Endothelial cell of hepatic sinusoid (primary cell): Measurements from ENCODE around the gene DOK4.

Experiments used
- in situ Hi-C: cut with HindIII; loops from 2 replicates; pipeline ENCODE4 v1.10.0; 2017; ENCODE audit warnings: low sequenced_read_pairs

Gene DOK4

DNA sequence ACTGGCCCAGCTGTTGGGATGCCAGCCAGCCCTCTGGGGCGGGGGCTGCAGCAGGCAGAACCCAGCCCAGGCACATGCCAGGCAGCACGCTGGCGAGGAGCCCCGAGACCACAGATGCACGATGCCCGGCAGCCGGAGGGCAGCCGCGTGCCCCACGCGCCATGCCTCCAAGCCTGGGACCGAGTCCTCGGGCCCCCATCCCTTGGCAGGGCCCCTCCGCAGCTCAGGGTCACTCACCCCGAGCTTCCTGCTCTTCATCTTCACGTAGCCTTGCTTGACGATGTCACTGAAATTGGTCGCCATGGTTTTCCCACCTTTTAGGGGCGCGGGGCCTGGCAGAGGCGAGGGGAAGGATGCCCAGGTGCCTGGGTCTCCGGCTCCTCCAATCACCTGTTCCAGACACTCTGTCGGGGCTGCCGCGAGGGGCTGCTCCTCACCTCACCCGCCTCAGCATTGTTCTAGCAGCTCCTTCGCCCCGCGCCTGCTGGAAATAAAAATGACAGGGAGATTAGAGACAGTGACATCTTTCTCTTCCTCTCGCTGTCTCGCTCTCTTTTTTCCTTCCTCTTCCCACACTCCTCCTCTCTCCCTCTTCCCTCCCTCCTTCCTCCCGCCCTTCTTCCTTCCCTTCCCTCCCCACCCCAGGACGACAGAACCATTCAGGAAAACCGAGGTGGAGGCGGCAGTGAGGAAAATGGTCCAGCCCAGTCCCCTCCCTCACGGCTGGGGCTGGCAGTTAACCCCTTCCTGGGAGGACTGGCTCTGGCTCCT is 6.9 kb downstream of the DOK4 start:
- in situ Hi-C loops: no loop called here

DNA sequence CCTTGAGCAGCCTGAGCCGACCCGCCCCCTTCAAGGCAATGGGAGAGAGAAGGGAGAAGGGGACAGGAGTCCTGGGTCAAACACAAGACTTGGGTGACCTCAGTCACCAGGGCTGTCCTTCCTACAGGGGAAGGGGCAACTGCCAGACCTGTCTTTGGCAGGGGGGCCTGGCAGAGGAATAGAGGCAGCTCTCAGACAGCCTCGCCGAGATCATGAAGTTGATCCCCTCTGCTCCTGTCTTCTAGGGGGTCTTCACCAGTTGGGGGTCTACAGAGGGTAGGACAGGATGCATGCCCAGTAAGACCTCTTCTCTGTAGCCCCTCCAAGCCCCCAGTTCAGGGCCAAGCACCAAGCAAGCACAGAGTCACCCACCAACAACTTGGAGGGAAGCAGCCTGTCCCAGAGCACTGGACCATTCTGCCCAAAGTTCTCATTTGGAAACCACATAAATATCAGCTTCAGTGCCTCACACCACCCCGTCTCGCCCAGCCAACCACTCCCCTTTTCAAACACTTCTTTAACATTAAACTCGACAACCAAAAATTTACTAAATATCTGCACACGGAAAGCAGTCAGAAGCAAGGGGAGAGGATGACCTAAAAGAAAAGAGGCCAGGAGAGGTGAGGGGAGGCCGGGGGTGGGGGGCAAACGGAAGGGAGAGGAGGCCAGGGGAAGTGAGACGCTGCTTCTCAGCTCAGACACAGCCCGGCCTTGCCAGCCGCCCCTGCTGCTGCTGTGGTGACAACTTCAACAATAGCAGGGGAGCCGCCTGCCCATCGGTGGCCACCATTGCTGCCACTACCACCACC is 7.7 kb downstream of the DOK4 start:
- in situ Hi-C loops: no loop called here

DNA sequence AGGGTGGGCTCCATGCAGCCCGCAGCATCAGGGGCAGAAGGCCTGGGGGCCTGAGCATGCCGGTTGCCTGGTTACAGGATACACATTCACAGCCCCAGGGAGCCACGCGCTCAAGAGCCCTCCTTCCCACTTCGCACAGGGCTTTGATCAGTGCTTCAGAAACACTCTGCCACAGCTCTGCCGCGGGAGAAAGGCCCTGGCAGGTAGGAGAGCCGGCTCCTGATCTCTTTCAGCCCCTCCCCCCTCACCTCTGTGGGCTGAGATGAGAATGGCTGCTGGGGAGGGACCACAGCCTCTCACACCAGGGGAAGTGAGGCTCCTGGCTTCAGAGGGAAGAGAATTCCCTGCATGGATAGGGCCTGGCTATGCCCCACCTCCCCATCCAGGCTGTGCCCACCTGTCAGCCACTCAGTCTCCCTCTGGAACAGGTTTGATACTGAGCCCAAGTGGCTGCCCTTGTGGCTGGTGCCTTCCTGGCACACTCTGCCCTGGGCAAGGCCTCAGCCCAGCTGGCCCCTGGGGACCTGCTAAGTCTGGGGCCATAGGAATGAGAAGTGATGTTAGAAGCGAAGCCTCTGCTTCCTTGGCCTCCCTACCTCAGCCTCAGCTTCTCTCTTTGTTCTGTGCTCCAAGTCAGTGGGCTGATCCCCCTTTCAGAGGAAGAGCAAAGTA is 8.6 kb downstream of the DOK4 start:
- in situ Hi-C loops: no loop called here

DNA sequence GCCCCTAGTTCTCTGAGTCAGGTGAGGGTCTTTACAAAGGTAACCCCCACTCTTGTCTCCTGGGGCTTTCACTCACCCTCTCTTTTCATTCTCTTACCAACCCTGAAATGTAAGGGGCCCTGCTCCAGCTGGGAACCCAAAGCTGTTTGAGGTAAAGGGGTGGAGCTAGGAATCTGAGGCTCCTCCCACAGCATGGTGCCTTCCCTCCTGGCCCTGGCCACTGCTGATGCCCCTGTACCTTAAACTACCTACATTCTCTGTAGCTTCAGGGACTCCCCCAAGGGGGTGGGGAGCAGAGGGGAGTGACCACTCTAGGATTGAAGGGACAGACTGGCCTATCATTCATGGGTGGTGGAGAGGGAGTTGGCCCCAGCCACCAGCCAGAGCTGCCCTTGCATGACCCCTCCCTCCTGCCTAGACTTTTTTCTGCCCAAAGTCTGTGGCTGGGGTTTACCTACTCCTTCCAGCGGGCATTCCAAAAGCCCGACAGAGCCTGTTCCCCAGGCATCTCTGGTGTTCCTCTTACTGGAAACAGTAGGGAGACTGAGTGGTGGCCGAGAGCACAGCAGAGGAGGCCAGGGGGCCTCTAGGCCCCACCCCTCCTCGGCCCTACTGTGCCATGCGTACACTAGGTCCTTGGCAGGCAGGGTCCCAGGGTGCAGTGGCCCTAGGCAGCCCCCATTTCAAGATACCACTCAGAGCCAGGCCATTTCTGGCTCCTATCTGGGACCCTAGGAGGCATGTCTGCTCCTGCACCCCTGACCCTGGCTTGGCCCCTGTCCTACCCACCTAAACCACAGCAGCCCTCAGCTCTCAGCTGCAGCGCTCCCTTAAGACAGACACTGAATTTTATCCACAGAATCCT is 9.5 kb downstream of the DOK4 start:
- in situ Hi-C loops: no loop called here

DNA sequence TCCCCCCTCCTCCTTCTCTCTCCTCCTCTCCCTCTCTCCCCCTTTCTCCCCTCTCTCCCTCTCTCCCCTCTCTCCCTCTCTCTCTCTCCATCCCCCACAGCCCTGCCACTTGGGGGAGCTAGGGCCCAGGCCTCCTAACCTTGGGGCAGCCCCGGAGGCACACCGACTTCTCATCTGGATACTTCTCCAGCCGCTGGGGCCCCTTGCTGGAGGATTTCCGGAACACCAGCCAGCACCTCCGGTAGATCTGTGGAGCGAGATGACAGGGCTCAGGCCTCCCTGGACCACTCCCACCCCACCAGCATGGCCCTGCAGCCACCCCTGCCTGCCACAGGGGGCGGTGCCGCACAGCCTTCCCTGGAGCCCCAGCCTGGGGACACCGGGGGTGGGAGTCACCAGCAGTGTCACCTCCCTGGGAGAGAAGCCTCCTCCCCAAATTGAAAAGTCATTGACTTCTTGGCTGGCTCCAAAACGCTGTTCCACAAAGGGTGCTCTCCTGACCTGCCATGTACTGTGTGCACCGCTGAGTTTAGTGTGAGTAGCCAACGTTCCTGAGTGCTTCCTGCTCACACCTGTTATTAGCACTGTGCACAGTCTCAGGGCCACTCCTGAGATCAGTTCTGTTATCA is 10.5 kb downstream of the DOK4 start:
- in situ Hi-C loops: no loop called here

DNA sequence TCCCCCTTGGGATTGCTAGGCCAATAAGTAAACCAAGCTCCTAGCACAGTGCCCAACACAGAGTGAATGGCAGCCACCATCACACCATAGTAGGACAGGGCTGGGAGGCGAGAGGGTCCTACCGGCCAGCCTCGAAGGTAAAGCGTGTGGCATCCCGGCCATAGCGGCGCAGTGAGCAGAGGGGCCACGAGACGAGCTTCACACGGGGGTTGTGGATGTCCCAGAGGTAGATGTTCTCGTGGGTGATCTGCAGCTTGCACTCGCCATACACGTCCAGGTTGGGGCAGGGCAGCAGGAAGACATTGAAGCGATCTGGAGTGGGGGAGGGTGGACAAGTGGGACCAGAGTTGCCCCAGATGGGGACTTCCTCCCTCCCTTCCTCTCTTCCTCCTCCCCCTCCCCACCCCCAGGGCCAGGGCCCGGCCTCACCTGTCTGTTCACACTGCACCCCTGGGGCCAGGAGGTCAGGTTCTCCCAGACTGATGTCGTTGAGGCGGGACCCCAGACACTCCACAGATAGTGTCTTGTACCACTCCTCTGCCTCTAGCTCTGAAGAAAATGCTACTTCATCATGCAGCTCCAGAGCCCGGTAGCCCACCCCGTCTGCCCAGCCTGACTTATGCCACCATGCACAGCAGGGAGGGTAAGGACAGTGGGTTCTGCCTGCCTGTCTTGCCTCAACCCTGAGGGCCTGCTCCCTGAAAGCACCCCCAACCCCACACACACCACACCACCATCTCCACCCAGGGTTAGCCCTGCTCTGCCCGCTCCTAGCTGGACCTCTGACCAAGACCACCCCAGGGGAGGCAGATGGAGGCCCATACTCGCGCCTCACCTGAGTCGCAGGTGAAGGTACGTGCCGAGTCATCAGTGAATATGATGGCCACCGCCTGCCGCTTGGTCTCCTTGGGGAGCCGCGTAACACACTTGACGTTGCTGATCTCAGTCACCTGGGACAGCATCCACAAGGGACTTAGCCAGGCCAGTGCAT is 11.3 kb downstream of the DOK4 start:
- in situ Hi-C loops: no loop called here

DNA sequence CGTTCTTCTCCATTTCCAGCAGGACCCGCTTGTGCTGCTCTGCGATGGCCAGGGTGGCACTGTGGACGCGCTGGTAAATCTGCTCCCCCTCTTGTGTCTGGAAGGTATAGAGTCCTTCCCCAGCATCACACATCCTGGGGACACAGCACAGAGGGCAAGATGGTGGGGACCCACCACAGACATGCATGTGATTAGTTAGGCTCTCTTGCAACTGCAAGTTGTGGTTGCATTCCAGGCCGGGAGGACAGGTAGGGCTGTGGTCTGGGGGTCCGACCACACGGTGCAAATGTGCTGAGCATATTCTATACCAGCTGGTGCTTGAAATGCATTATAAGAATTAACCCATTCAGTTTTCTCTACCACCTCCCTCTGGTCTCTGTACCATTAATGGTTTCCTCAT is 12.4 kb downstream of the DOK4 start:
- in situ Hi-C loops: no loop called here

DNA sequence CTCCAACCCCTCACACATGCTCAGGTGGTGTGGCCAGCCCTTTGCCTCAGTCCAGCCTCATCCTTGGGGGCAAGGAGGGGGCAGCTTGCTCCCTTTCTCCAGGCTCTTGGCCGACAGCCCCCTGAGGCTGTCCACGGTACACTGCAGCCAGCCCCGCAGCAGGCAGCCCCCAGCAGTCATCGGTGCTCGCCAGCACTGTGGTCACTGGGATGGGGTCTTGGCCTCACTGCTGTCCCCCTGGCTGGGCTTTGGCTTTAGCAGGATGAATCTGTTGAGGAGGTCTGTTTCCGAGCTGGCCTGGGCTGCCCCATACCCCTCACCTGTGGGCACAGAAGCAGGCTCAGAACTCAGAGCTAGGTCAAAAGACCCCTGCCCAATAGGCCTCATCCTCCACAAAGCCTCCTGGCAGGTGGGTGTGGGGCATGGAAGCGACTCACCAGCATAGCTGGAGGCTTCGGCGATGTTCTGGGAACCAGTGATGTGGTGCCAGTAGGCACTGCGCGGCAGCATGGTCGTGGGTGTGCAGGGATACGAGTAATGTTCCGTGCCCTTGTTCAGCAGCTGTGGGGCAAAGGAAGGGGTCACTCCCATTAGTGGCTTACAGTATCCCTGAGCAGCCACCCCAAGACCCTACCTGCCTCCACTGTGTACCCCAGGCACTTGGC is 13.0 kb downstream of the DOK4 start:
- in situ Hi-C loops: no loop called here

DNA sequence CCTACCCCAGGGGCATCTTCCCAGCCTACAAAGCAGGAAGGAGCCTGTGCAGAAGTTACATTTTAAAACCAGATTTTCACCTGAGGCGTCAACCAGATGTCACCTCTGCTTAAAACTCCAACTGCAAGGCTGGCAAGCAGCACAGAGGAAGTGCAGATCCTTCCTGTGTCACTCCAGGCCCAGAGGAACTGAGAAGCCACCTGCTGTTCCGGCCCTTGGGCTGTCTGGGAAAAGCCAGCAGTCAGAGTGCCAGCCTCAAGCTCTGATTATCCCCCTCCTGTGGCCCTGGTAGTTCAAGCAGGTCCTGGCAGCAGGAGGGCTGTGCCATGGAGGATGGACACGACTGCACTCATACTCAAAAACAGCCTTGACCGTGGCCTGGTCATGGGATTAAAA is 13.6 kb downstream of the DOK4 start:
- in situ Hi-C loops: no loop called here

DNA sequence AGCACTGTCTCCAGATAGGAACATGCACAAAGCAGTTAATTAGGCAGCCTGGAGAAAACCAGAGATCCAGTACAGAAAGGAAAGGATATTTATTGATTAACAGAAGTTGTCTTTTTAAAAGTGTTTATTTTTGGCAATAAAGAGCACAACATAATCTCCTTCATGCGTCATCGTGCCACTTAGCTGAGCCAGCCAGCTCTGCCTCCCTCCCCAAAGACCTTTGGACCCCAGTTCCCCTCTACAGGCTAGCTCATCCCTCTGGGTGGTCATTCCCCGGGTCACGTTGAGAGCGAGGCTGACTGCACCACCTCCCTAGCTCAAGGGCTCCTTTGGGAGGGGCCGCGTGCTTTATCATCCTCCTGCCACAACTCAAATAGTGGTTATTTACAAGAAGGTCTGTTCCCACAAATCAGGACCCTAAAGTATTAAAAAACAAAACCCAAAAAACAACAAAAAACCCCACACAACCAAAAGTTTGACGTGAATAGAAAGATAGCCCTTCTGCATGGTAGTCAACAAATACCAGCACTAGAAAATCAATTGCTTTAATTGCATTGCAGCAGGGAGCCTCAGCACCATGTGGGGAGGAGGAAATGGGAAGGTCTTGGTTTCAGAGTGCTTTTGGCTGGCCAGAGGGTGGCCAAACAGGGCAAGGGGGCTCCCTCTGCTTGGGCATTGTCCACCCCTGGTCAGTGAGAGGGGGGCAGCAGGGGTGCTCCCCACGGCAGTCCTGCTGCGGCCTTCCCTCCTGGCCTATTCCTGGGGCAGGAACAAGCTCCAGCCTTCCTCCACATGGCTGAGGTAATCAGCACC is 14.2 kb downstream of the DOK4 start:
- in situ Hi-C loops: no loop called here

DNA sequence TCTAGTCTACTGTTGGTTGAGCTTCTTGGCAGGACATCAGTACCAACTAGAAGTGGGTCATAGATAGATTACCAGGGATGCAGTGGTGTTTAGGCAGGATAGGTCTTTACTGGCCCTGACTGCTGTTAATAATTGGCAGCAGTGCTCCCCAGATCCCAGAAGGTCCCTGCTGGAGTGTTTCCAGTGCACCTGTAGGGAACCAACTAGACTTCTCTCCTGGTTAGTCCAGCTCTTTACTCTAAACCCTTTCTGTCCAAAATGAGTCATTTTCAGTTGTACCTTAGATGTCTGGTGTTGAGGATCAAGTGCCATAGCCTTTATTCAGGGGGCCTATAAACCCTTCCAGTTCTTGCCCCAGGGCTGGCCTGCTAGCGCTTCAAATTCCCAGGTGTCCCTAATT is 15.1 kb downstream of the DOK4 start:
- in situ Hi-C loops: no loop called here

DNA sequence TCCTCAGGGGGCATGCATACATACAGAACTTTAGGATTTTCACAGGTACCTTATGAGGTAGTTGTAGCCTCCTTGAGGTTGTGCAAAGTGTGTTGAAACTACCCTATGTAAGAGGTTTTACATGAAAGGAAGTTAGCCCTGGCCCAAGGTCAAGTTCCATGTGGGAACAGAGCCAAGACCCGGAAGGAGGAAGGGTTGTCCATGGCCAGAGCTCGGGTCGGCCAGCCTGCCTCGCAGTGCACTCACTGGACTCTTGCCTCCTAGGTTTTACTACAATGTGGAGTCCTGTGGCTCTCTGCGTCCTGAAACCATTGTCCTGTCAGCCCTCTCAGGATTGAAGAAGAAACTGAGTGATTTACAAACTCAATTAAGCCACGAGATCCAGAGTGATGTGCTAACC is 15.6 kb downstream of the DOK4 start:
- in situ Hi-C loops: no loop called here

DNA sequence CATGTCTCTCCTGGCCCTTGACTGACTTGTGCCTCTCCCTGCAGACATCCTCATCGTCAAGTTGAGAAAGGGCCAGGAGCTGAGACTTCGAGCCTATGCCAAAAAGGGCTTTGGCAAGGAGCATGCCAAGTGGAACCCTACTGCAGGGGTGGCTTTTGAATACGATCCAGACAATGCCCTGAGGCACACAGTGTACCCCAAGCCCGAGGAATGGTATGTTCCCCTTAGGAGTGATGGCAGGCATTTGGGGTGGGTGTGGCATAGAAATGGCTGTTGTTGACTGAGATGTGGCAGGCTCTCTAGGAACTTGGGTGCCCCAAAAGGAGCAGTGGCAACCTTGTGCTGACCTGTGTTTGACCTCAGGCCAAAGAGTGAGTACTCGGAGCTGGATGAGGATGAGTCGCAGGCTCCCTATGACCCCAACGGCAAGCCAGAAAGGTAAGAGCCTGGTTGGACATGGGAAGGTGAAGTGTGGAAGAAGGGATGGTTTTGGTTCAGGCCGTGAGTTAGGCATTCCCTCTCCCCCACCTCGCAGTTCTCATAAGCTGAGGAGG is 16.3 kb downstream of the DOK4 start:
- in situ Hi-C loops: no loop called here

DNA sequence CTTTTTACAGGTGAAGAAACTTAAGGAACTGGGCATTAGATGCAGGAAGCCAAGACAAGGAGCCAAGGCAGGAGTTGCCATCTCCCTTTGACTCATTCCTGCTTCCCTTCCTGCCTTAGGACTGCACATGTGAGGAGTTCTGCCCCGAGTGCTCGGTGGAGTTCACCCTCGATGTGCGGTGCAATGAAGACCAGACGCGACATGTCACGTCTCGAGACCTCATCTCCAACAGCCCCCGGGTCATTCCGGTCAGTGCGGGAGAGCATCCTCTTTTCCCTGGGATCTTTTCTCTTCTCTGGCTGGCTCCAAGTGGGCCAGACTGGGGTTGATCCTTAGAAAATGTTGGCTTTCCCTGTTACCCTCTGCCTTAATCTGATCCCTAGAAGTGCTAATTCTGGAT is 17.2 kb downstream of the DOK4 start:
- in situ Hi-C loops: no loop called here

DNA sequence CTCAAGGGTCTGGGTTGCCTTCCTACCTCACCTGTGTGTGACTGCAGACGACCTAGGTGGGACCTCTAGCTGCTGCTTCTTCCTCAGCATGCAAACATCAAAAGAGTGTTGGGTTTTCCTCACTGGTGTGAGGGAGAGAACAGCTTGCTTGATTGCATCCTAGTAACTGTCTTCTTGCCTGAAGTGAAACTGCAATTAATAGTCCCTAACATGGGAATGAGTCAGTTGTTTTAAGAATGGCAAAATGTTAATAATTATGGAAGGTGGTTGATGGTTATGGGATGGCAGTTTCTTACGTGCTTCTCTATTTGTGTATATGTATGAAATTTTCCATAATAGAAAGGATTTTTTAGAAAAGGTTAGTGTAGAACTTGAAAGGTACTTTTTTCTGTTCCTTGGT is 17.9 kb downstream of the DOK4 start:
- in situ Hi-C loops: no loop called here

DNA sequence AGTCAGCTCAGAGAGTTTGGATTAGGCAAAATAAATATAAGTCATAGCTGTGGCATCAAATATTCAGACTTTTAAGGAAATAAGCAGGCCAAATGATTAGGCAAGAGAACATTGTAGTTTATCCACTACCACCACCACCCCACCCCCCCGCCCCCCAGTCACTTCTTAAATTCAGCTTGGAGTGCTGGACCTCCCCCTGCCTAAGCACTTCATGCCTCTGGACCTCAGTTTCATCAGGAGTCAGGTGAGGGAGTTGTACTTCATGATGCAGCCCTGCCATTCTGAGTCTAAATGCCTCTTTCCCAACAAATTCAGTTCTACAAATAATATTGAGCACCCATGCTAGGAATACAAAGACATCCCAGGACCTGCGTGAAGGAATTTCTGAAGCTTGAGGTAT is 21.8 kb downstream of the DOK4 start:
- in situ Hi-C loops: no loop called here

DNA sequence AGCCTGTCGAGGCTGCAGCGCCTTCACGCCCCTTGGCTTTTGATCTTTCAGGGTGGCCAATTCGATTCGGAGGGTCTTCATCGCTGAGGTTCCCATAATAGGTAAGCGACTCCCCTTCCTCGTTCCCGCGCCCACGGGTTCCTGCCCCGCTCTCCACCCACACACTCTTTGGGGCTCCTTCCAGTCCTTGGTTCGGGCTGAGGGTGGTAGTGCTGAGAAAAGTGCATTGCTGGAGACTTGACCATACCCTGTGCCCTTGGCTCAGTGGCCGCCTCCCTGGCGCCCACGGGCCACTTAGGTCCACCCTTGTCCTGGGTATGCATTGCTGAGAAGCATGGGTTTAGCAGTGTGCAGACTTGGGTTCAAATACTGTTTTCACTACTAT is 23.3 kb downstream of the DOK4 start:
- in situ Hi-C loops: no loop called here
